Loucy (cell line): ENCODE results near the gene LAYN.

Experiments used
- H2AFZ ChIP-seq: fragments of 200-600 bp; sonication (generic); 2 replicates; pipeline ENCODE4 v1.6.0; 2016; ENCODE audit warnings: antibody characterized with exemption, mild to moderate bottlenecking, low read length, moderate library complexity
- H3F3A ChIP-seq: fragments of 200-600 bp; 2 replicates; pipeline ENCODE4 v1.6.0; 2016; ENCODE audit warnings: antibody characterized with exemption, low read depth, mild to moderate bottlenecking
- H3K27me3 ChIP-seq: fragments of 200-600 bp; sonication (generic); 2 replicates; pipeline ENCODE4 v1.6.1; 2014; ENCODE audit warnings: low read length, mild to moderate bottlenecking; ENCODE audit not compliant: insufficient read depth, poor library complexity, severe bottlenecking
- H3K36me3 ChIP-seq: fragments of 200-600 bp; sonication (generic); 2 replicates; pipeline ENCODE4 v1.6.1; 2016; ENCODE audit warnings: low read length; ENCODE audit not compliant: insufficient read depth
- H3K4me1 ChIP-seq: fragments of 200-600 bp; sonication (generic); 2 replicates; pipeline ENCODE4 v1.5.1; 2014; ENCODE audit warnings: low read length, mild to moderate bottlenecking; ENCODE audit not compliant: insufficient read depth, poor library complexity, severe bottlenecking
- H3K4me2 ChIP-seq: fragments of 200-600 bp; sonication (generic); 2 replicates; pipeline ENCODE4 v1.6.0; 2014; ENCODE audit warnings: antibody characterized with exemption, low read length, low read depth, mild to moderate bottlenecking; ENCODE audit not compliant: poor library complexity, severe bottlenecking
- H3K4me3 ChIP-seq: fragments of 200-600 bp; sonication (generic); 2 replicates; pipeline ENCODE4 v1.5.1; 2014; ENCODE audit warnings: low read length, mild to moderate bottlenecking, mixed read lengths; ENCODE audit not compliant: poor library complexity, severe bottlenecking
- H3K79me2 ChIP-seq: fragments of 200-600 bp; sonication (generic); 2 replicates; pipeline ENCODE4 v1.6.1; 2014; ENCODE audit warnings: low read length; ENCODE audit not compliant: insufficient read depth
- H3K9ac ChIP-seq: fragments of 200-600 bp; sonication (generic); 2 replicates; pipeline ENCODE4 v1.6.0; 2014; ENCODE audit warnings: mild to moderate bottlenecking, low read depth, low read length, moderate library complexity; ENCODE audit not compliant: poor library complexity, severe bottlenecking
- H3K9me2 ChIP-seq: fragments of 200-600 bp; sonication (generic); replicated peaks from 2 replicates; pipeline ENCODE4 v1.6.1; 2016; ENCODE audit warnings: low read depth, low read length, mixed read lengths
- H3K9me3 ChIP-seq: fragments of 200-600 bp; sonication (generic); 2 replicates; pipeline ENCODE4 v1.6.1; 2014; ENCODE audit warnings: mild to moderate bottlenecking, antibody characterized with exemption, low read length, low read depth; ENCODE audit not compliant: insufficient read depth
- H4K20me1 ChIP-seq: fragments of 200-600 bp; sonication (generic); 2 replicates; pipeline ENCODE4 v1.6.0; 2014; ENCODE audit warnings: antibody characterized with exemption, low read length, mild to moderate bottlenecking; ENCODE audit not compliant: insufficient read depth, poor library complexity, severe bottlenecking
- CTCF ChIP-seq: fragments of 200-600 bp; sonication (generic); conservative IDR thresholded peaks from 2 replicates; pipeline ENCODE4 v1.5.1; 2014; ENCODE audit warnings: mild to moderate bottlenecking, antibody characterized with exemption, low read length
- EZH2phosphoT487 ChIP-seq: fragments of 200-600 bp; IDR thresholded peaks from 2 replicates; pipeline ENCODE4 v1.6.1; 2018; ENCODE audit warnings: antibody characterized with exemption, mild to moderate bottlenecking, moderate library complexity, borderline replicate concordance

LAYN gene

GRCh38 chr11:111582881-111583280 is 42.4 kb downstream of the LAYN start:
- no peaks in the 10 kb centered on the region for H4K20me1 ChIP-seq
- no peaks in the 10 kb centered on the region for H3K27me3 ChIP-seq
- H3K4me2 ChIP-seq, result peak overlapping the region; percentile 35
- 0 out of 2 replicates have a peak, but pooled peaks cover 2% of the 10 kb centered on the region for H3F3A ChIP-seq
- peaks cover 43% of the 10 kb centered on the region for H3K4me1 ChIP-seq
- H2AFZ ChIP-seq, result no peak overlapping the region
- TF ChIP-seq CTCF (no peak), EZH2phosphoT487 (no peak)
- H3K36me3 ChIP-seq, result no peaks in the 10 kb centered on the region
- H3K9me2 ChIP-seq, result no peaks in the 10 kb centered on the region
- H3K79me2 ChIP-seq, result no peaks in the 10 kb centered on the region
- H3K9me3 ChIP-seq, result no peaks in the 10 kb centered on the region
- H3K4me3 ChIP-seq, result no peak overlapping the region
- peak overlapping the region; percentile 4 for H3K9ac ChIP-seq

DNA sequence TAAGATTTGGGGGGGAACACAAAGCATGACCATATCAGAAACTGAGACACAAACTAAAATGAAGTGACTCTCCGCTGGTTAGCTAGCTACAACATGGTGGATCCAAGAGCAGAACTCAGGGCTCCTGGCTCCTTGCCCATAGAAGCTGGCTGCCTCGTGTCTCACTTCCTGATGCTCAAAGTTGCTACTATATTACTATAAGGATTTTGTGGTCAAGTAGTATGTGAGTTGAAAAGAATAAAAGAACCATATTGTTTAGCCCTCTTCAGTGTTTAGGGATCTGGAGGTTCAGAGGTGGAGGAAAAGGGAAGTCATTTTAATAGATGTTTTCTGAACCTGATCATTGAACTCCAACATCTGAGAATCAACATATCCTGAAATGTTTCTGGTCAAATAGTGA is 44.9 kb downstream of the LAYN start:
- Histone ChIP-seq H2AFZ (peak overlapping the region; percentile 93), H3K9me3 (no peaks in the 10 kb centered on the region), H3K4me2 (peak overlapping the region; percentile 26), H3K4me1 (peaks cover 40% of the 10 kb centered on the region), H3K4me3 (no peak overlapping the region), H3K9ac (peak overlapping the region; percentile 32), H4K20me1 (no peaks in the 10 kb centered on the region), H3K27me3 (no peaks in the 10 kb centered on the region), H3F3A (0 out of 2 replicates have a peak, but pooled peaks cover 2% of the 10 kb centered on the region), H3K9me2 (no peaks in the 10 kb centered on the region), H3K36me3 (no peaks in the 10 kb centered on the region), H3K79me2 (no peaks in the 10 kb centered on the region)
- no peak for TF ChIP-seq EZH2phosphoT487
- TF ChIP-seq CTCF, result no peak

DNA sequence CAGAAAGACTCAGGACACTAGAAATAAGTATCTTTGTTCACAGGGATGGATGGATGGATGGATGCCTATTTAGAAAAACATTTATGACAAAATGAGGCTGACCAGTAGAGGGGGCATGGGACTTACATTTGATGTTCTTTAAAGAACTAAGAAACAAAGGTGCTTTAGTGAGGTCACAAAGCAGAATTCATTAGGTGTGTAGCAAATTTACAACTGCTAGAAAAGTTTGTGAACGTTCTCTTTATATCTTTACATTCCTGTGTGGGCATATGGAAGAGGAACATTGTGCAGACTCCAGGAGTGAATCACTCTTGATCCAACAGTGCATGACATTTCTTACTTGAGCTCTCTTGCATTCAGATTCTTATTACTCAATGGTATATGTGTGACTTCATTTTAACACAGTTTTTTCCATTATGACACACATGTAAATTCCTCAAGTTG is 45.9 kb downstream of the LAYN start:
- Histone ChIP-seq H3K27me3 (no peaks in the 10 kb centered on the region), H2AFZ (peak overlapping the region; percentile 31; the same call in 1 of the 2 replicates), H3K9me2 (no peaks in the 10 kb centered on the region), H3F3A (0 out of 2 replicates have a peak, but pooled peaks cover 2% of the 10 kb centered on the region), H3K79me2 (no peaks in the 10 kb centered on the region), H3K4me3 (no peak overlapping the region), H4K20me1 (no peaks in the 10 kb centered on the region), H3K9me3 (no peaks in the 10 kb centered on the region), H3K36me3 (no peaks in the 10 kb centered on the region), H3K4me1 (peaks cover 31% of the 10 kb centered on the region), H3K9ac (no peak overlapping the region), H3K4me2 (no peak overlapping the region)
- TF ChIP-seq CTCF (peak; percentile 80), EZH2phosphoT487 (no peak)
